ENCODE data around the gene RGSL1. TPM values are rescaled to one million over a fixed set of nuclear protein-coding genes. Genes with fewer than 3 reads are reported as not detected.

Gene RGSL1
- polyA plus RNA-seq, 1 experiment, result not detected

DNA sequence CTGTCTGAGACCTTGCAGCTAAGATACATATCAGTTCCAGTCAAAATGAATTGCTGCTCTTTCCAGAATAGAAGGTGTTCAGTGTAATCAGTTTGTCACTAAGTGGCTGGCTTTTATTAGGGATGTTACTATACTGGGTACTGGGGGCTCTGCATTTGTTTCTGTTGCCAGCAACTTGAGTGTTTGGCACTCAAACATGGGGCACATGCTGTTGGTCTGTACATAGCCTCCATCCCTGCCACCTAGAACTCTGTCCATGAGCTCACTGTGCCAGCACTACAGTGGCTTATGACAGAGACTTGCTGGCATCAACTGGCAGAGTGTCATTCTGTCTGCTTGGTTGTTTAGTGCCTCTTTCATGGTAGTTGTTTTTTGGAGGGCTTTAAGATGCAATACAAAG lies 45.1 kb downstream of the RGSL1 start:
- DNase-seq (ENCODE audit: low read depth), result no peak
- POLR2A ChIA-PET, result no interaction called here
- no peak overlapping the region for H3K4me3 ChIP-seq (ENCODE audit: low read depth, low read length)

DNA sequence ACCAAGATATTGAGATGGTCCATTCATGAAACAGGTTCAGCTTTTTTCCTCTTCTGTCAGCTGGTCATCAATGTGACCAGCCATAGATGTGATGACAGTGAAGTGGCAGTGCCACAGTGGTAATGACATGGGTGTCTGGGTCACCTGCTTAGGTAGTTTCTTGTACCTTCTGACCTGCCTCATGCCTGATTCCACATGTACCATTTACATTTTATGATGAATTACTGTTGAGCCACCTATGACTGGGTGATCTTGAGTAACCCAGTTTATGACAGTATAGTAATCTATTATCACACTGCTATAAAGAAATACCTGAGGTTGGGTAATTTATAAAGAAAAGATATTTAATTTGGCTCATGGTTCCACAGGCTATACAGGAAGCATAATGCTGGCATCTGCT lies 45.7 kb downstream of the RGSL1 start:
- DNase-seq (ENCODE audit: low read depth), result no peak
- POLR2A ChIA-PET, result no interaction called here
- Histone ChIP-seq H3K27me3 (ENCODE audit: control insufficient read depth, insufficient read depth, low read length) (no peaks in the 10 kb centered on the region), H3K4me3 (ENCODE audit: low read depth, low read length) (no peak overlapping the region), H3K36me3 (ENCODE audit: control insufficient read depth, insufficient read depth, low read length) (no peaks in the 10 kb centered on the region)
- CTCF ChIA-PET, result no interaction called here
- TF ChIP-seq, protein P1, sequence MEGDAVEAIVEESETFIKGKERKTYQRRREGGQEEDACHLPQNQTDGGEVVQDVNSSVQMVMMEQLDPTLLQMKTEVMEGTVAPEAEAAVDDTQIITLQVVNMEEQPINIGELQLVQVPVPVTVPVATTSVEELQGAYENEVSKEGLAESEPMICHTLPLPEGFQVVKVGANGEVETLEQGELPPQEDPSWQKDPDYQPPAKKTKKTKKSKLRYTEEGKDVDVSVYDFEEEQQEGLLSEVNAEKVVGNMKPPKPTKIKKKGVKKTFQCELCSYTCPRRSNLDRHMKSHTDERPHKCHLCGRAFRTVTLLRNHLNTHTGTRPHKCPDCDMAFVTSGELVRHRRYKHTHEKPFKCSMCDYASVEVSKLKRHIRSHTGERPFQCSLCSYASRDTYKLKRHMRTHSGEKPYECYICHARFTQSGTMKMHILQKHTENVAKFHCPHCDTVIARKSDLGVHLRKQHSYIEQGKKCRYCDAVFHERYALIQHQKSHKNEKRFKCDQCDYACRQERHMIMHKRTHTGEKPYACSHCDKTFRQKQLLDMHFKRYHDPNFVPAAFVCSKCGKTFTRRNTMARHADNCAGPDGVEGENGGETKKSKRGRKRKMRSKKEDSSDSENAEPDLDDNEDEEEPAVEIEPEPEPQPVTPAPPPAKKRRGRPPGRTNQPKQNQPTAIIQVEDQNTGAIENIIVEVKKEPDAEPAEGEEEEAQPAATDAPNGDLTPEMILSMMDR (IDR thresholded peaks at IDR 0.05; ENCODE audit: insufficient read depth, low read depth, low read length), result no peak

More for the DNA sequence above, 45.1 kb downstream of the RGSL1 start:
- CTCF ChIA-PET, result no interaction called here
- Histone ChIP-seq H3K27me3 (ENCODE audit: control insufficient read depth, insufficient read depth, low read length) (no peaks in the 10 kb centered on the region), H3K36me3 (ENCODE audit: control insufficient read depth, insufficient read depth, low read length) (no peaks in the 10 kb centered on the region)
- TF ChIP-seq, protein P1 (IDR thresholded peaks at IDR 0.05; ENCODE audit: insufficient read depth, low read depth, low read length), result no peak

DNA sequence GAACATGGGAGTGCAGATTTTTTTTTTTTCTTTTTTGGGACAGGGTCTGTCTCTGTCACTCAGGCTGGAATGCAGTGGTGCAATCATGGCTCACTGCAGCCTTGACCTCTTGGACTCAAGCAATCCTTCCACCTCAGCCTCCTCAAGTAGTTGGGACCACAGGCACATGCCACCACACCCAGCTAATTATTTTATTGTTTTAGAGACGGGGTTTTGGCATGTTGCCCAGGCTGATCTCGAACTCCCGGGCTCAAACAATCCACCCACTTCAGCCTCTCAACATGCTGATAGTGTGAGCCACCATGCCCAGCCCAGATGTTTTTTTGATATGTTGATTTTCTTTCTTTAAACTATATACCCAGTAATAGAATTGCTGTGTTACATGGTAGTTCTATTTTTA lies 57.7 kb downstream of the RGSL1 start:
- H3K27me3 ChIP-seq (ENCODE audit: control insufficient read depth, insufficient read depth, low read length), result no peaks in the 10 kb centered on the region
- no peaks in the 10 kb centered on the region for H3K36me3 ChIP-seq (ENCODE audit: control insufficient read depth, insufficient read depth, low read length)
- no peak for DNase-seq (ENCODE audit: low read depth)
- ChIA-PET POLR2A (no interaction called here), CTCF (no interaction called here)
- H3K4me3 ChIP-seq (ENCODE audit: low read depth, low read length), result no peak overlapping the region
- TF ChIP-seq, protein P1 (IDR thresholded peaks at IDR 0.05; ENCODE audit: insufficient read depth, low read depth, low read length), result no peak

DNA sequence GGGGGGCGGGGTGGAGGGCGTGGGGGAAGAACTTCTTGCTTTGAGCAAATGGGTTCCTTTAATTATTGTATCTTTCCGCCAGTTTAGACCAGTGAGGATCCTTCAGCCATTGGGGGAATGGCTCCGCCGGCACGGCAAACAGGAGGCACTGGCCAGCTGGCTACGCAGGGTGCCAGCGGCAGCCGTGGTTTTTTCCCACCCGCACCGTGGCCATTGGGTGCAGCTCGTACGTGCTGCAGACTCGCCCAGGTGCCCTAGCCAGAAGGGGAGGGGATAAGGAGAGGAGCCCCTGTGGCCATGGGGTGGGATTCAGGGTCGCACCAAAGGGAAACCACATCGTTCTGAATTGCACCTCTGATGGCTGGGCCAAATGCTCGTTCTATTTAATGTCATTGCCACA lies 65.6 kb downstream of the RGSL1 start:
- H3K4me3 ChIP-seq (ENCODE audit: low read depth, low read length), result no peak overlapping the region
- ChIA-PET POLR2A (no interaction called here), CTCF (no interaction called here)
- TF ChIP-seq, protein P1 (IDR thresholded peaks at IDR 0.05; ENCODE audit: insufficient read depth, low read depth, low read length), result no peak
- H3K36me3 ChIP-seq (ENCODE audit: control insufficient read depth, insufficient read depth, low read length), result no peaks in the 10 kb centered on the region
- DNase-seq (ENCODE audit: low read depth), result no peak
- no peaks in the 10 kb centered on the region for H3K27me3 ChIP-seq (ENCODE audit: control insufficient read depth, insufficient read depth, low read length)

DNA sequence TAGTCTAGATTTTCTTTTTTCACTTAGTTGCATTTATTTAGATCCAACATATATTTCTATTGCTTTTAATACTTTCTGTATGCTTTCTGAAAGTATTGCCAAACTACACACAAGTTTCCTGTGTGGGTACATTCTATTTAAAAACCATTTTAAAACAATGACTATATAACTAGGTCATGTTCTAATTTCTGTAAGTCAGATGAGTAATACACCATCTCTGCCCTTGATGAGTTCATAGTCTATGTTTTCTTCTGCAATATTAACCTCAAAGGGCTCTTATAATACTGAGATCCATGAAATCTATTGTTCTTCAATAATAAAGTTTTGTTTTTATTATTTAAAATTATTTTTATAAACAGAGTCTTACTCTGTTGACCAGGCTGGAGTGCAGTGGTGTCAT lies 70.8 kb downstream of the RGSL1 start:
- no peak for DNase-seq (ENCODE audit: low read depth)
- H3K36me3 ChIP-seq (ENCODE audit: control insufficient read depth, insufficient read depth, low read length), result no peaks in the 10 kb centered on the region
- H3K4me3 ChIP-seq (ENCODE audit: low read depth, low read length), result no peak overlapping the region
- no peaks in the 10 kb centered on the region for H3K27me3 ChIP-seq (ENCODE audit: control insufficient read depth, insufficient read depth, low read length)
- POLR2A ChIA-PET, result no interaction called here
- CTCF ChIA-PET, result no interaction called here
- TF ChIP-seq, protein P1 (IDR thresholded peaks at IDR 0.05; ENCODE audit: insufficient read depth, low read depth, low read length), result no peak

Measured in BJ (cell line).